ENCODE data around the gene SLC9A9.

DNA sequence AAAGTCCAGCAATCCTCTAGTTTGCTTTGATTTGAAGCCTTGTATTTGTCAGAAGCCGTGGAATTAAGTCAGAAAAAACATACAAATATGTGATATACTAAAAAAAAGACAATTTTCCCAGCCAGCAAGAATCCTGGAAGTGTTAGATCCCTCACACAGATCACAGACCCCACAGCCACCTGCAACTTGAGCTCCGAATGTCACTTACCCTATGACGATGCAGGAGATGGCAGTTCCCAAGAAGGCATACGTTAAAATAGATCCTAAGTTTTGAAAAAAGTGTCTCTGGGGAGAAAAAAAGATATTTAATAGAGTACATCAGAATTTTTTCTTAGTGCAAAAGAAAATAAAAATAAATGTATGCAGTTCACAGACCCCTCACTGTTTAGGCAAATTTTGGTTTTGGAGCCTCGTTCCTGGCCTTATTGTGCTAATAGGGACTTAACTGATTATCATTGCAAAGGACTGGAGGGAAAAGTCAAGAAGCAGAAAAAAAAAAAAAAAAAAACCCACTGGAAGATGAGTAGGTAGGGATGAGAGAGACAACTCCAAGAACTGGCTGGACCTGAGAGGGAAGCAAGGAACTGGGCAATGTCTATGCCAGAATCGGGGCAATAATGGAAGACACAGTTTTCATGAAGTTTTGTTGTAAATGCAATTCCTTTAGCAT is 53.3 kb downstream of the SLC9A9 start:
- TF ChIP-seq, protein P1, sequence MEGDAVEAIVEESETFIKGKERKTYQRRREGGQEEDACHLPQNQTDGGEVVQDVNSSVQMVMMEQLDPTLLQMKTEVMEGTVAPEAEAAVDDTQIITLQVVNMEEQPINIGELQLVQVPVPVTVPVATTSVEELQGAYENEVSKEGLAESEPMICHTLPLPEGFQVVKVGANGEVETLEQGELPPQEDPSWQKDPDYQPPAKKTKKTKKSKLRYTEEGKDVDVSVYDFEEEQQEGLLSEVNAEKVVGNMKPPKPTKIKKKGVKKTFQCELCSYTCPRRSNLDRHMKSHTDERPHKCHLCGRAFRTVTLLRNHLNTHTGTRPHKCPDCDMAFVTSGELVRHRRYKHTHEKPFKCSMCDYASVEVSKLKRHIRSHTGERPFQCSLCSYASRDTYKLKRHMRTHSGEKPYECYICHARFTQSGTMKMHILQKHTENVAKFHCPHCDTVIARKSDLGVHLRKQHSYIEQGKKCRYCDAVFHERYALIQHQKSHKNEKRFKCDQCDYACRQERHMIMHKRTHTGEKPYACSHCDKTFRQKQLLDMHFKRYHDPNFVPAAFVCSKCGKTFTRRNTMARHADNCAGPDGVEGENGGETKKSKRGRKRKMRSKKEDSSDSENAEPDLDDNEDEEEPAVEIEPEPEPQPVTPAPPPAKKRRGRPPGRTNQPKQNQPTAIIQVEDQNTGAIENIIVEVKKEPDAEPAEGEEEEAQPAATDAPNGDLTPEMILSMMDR (IDR thresholded peaks at IDR 0.05; ENCODE audit: poor library complexity), result no peak
- TF ChIP-seq EZH2phosphoT487 (IDR thresholded peaks at IDR 0.05; ENCODE audit: low read depth, severe bottlenecking, unreplicated experiment) (no peak), EZH2 (IDR thresholded peaks at IDR 0.05; ENCODE audit: borderline replicate concordance) (no peak)
